Peyer's patch (tissue), 4 donors: ENCODE measurements around the gene COL4A1. TPM values are rescaled to one million over a fixed set of nuclear protein-coding genes. Genes with fewer than 3 reads are reported as not detected.

ENCODE experiments used
- DNase-seq, 3 donors: peaks; one replicate each; pipeline ENCODE4 v3.0.0-alpha.2; 2017 to 2019
- H3K27ac ChIP-seq, 4 donors: fragments of 200-600 bp; sonication (generic); one replicate each; pipeline ENCODE4 v1.5.1; 2016 to 2019
- H3K27me3 ChIP-seq, 2 donors: fragments of 200-600 bp; sonication (generic); one replicate each; pipeline ENCODE4 v1.5.1; 2019
- H3K36me3 ChIP-seq, 3 donors: fragments of 200-600 bp; sonication (generic); one replicate each; pipeline ENCODE4 v1.5.1; 2016 to 2019
- H3K4me1 ChIP-seq, 4 donors: fragments of 200-600 bp; sonication (generic); one replicate each; pipeline ENCODE4 v1.5.1; 2016 to 2019
- H3K4me3 ChIP-seq, 4 donors: fragments of 200-600 bp; sonication (generic); 1 replicate in 3 of 4; 2 replicates in 1 of 4; pipeline ENCODE4 v1.5.1; 2016 to 2019; ENCODE audit warnings: mild to moderate bottlenecking in 1 of 4
- H3K9me3 ChIP-seq, 4 donors: fragments of 200-600 bp; sonication (generic); one replicate each; pipeline ENCODE4 v1.5.1; 2016 to 2019; ENCODE audit warnings: mild to moderate bottlenecking in 1 of 4
- CTCF ChIP-seq, 6 experiments: fragments of 450-650 bp in 4 of 6; fragments of 200-600 bp in 2 of 6; sonication (generic) in 1 of 6; IDR thresholded peaks; one replicate each; pipeline ENCODE4 v1.5.1; 2017 to 2019; ENCODE audit warnings: antibody characterized with exemption in 6 of 6, mild to moderate bottlenecking in 3 of 6, moderate library complexity in 1 of 6
- POLR2A ChIP-seq, 2 donors: fragments of 450-650 bp; IDR thresholded peaks; one replicate each; pipeline ENCODE4 v1.5.1; 2017; ENCODE audit warnings: antibody characterized with exemption in 2 of 2, mild to moderate bottlenecking in 2 of 2, moderate library complexity in 2 of 2
- total RNA-seq, 4 donors: library from RNA; depleted of rRNA; stranded (reverse); fragments of >200 nt; gene quantifications; one replicate each; pipeline ENCODE4 v1.1.0, GENCODE V29; 2016

Gene COL4A1
- total RNA-seq, 4 donors from 2014 or later: 28.0 to 69.3 (median 36.3) TPM

- Histone ChIP-seq H3K4me1 (no peaks in the 10 kb centered on the region), H3K4me3 (no peak overlapping the region), H3K27ac (no peak overlapping the region), H3K36me3 (peaks cover 0 to 52% (median 0%) of the 10 kb centered on the region in 3 donors), H3K27me3 (no peaks in the 10 kb centered on the region), H3K9me3 (no peaks in the 10 kb centered on the region)
- TF ChIP-seq POLR2A (IDR thresholded peaks at IDR 0.05) (no peak), CTCF (IDR thresholded peaks at IDR 0.05) (no peak)
- no peak for DNase-seq
These were observed 142.3 kb downstream of the COL4A1 start for GRCh38 chr13:110164706-110165105.

GRCh38 chr13:110162866-110163658 lies 143.9 kb downstream of the COL4A1 start:
- no peaks in the 10 kb centered on the region for H3K9me3 ChIP-seq
- DNase-seq: no peak
- peaks cover 0 to 58% (median 0%) of the 10 kb centered on the region in 3 donors for H3K36me3 ChIP-seq
- H3K27ac ChIP-seq: no peak overlapping the region
- H3K4me3 ChIP-seq: no peak overlapping the region
- no peaks in the 10 kb centered on the region for H3K27me3 ChIP-seq
- no peak for TF ChIP-seq CTCF (IDR thresholded peaks at IDR 0.05)
- no peak for TF ChIP-seq POLR2A (IDR thresholded peaks at IDR 0.05)
- no peaks in the 10 kb centered on the region for H3K4me1 ChIP-seq

- no peaks in the 10 kb centered on the region for H3K27me3 ChIP-seq
- H3K36me3 ChIP-seq: peaks cover 0 to 52% (median 0%) of the 10 kb centered on the region in 3 donors
- no peak for DNase-seq
- H3K4me1 ChIP-seq: no peaks in the 10 kb centered on the region
- TF ChIP-seq POLR2A (IDR thresholded peaks at IDR 0.05): no peak
- H3K9me3 ChIP-seq: no peaks in the 10 kb centered on the region
- H3K4me3 ChIP-seq: no peak overlapping the region
- no peak overlapping the region for H3K27ac ChIP-seq
These were observed 144.9 kb downstream of the COL4A1 start for GRCh38 chr13:110162053-110162452.

GRCh38 chr13:110161112-110161882 lies 145.7 kb downstream of the COL4A1 start:
- no peaks in the 10 kb centered on the region for H3K27me3 ChIP-seq
- H3K27ac ChIP-seq: no peak overlapping the region
- H3K9me3 ChIP-seq: no peaks in the 10 kb centered on the region
- H3K4me1 ChIP-seq: no peaks in the 10 kb centered on the region
- H3K36me3 ChIP-seq: peaks cover 0 to 49% (median 0%) of the 10 kb centered on the region in 3 donors
- DNase-seq: no peak
- TF ChIP-seq CTCF (IDR thresholded peaks at IDR 0.05): no peak
- no peak for TF ChIP-seq POLR2A (IDR thresholded peaks at IDR 0.05)
- no peak overlapping the region for H3K4me3 ChIP-seq

GRCh38 chr13:110158226-110158625 lies 148.7 kb downstream of the COL4A1 start:
- Histone ChIP-seq H3K36me3 (peaks cover 0 to 46% (median 0%) of the 10 kb centered on the region in 3 donors), H3K9me3 (no peaks in the 10 kb centered on the region), H3K27me3 (no peaks in the 10 kb centered on the region), H3K4me3 (no peak overlapping the region), H3K27ac (no peak overlapping the region), H3K4me1 (no peaks in the 10 kb centered on the region)
- TF ChIP-seq CTCF (IDR thresholded peaks at IDR 0.05) (no peak), POLR2A (IDR thresholded peaks at IDR 0.05) (no peak)
- no peak for DNase-seq

GRCh38 chr13:110157718-110158117 lies 149.2 kb downstream of the COL4A1 start:
- H3K4me1 ChIP-seq: no peaks in the 10 kb centered on the region
- no peak for DNase-seq
- H3K27ac ChIP-seq: no peak overlapping the region
- no peak overlapping the region for H3K4me3 ChIP-seq
- no peak for TF ChIP-seq CTCF (IDR thresholded peaks at IDR 0.05)
- TF ChIP-seq POLR2A (IDR thresholded peaks at IDR 0.05): no peak
- H3K9me3 ChIP-seq: no peaks in the 10 kb centered on the region
- H3K36me3 ChIP-seq: peaks cover 0 to 41% (median 0%) of the 10 kb centered on the region in 3 donors
- H3K27me3 ChIP-seq: no peaks in the 10 kb centered on the region
